ENCODE results near the gene PIK3C2G.
"Not testable (repeated sequence)": the region's sequence is repeated elsewhere in the genome, so short reads cannot be mapped to it uniquely, and the experiment has no call there.

PIK3C2G gene

GRCh38 chr12:18468246-18469075 lies 207.1 kb downstream of the PIK3C2G start:
- no peak for DNase-seq (ENCODE audit: low spot score)

- no peak for DNase-seq (ENCODE audit: low spot score)
Observed at GRCh38 chr12:18470251-18470650, 208.9 kb downstream of the PIK3C2G start.

GRCh38 chr12:18472304-18472703 lies 211.0 kb downstream of the PIK3C2G start:
- no peak for DNase-seq (ENCODE audit: low spot score)

GRCh38 chr12:18472806-18473205 lies 211.5 kb downstream of the PIK3C2G start:
- no peak for DNase-seq (ENCODE audit: low spot score)

GRCh38 chr12:18476861-18477260 lies 215.5 kb downstream of the PIK3C2G start:
- DNase-seq (ENCODE audit: low spot score): no peak

GRCh38 chr12:18479256-18479655 lies 217.9 kb downstream of the PIK3C2G start:
- no peak for DNase-seq (ENCODE audit: low spot score)

GRCh38 chr12:18482601-18483120 lies 221.3 kb downstream of the PIK3C2G start:
- no peak for DNase-seq (ENCODE audit: low spot score)

GRCh38 chr12:18483698-18484325 lies 222.5 kb downstream of the PIK3C2G start:
- DNase-seq (ENCODE audit: low spot score): no peak

GRCh38 chr12:18486036-18486435 lies 224.7 kb downstream of the PIK3C2G start:
- no peak for DNase-seq (ENCODE audit: low spot score)

- no peak for DNase-seq (ENCODE audit: low spot score)
Observed at GRCh38 chr12:18487509-18487908, 226.2 kb downstream of the PIK3C2G start.

- no peak for DNase-seq (ENCODE audit: low spot score)
Observed at GRCh38 chr12:18492372-18493025, 231.2 kb downstream of the PIK3C2G start.

GRCh38 chr12:18496156-18496555 lies 234.8 kb downstream of the PIK3C2G start:
- no peak for DNase-seq (ENCODE audit: low spot score)

GRCh38 chr12:18500160-18500574 lies 238.8 kb downstream of the PIK3C2G start:
- not testable (repeated sequence) for DNase-seq (ENCODE audit: low spot score)

- DNase-seq (ENCODE audit: low spot score): not testable (repeated sequence)
Observed at GRCh38 chr12:18500736-18501135, 239.4 kb downstream of the PIK3C2G start.

GRCh38 chr12:18502422-18502968 lies 241.2 kb downstream of the PIK3C2G start:
- DNase-seq (ENCODE audit: low spot score): peak; percentile 47

GRCh38 chr12:18521461-18521860 lies 260.1 kb downstream of the PIK3C2G start:
- no peak for DNase-seq (ENCODE audit: low spot score)

- DNase-seq (ENCODE audit: low spot score): no peak
Observed at GRCh38 chr12:18522806-18523205, 261.5 kb downstream of the PIK3C2G start.

GRCh38 chr12:18542497-18542896 lies 281.2 kb downstream of the PIK3C2G start:
- not testable (repeated sequence) for DNase-seq (ENCODE audit: low spot score)

- DNase-seq (ENCODE audit: low spot score): no peak
Observed at GRCh38 chr12:18546399-18546798, 285.1 kb downstream of the PIK3C2G start.

- no peak for DNase-seq (ENCODE audit: low spot score)
Observed at GRCh38 chr12:18549598-18549997, 288.3 kb downstream of the PIK3C2G start.

- no peak for DNase-seq (ENCODE audit: low spot score)
Observed at GRCh38 chr12:18551106-18551505, 289.8 kb downstream of the PIK3C2G start.

- DNase-seq (ENCODE audit: low spot score): no peak
Observed at GRCh38 chr12:18551701-18552100, 290.4 kb downstream of the PIK3C2G start.
